ENCODE measurements around the gene GTF2H2.
"Not testable (repeated sequence)": the region's sequence is repeated elsewhere in the genome, so short reads cannot be mapped to it uniquely, and the experiment has no call there.

The GTF2H2 gene
- 2.9 to 13.2 (median 5.0) reads per million in 3 experiments for total RNA-seq

DNA sequence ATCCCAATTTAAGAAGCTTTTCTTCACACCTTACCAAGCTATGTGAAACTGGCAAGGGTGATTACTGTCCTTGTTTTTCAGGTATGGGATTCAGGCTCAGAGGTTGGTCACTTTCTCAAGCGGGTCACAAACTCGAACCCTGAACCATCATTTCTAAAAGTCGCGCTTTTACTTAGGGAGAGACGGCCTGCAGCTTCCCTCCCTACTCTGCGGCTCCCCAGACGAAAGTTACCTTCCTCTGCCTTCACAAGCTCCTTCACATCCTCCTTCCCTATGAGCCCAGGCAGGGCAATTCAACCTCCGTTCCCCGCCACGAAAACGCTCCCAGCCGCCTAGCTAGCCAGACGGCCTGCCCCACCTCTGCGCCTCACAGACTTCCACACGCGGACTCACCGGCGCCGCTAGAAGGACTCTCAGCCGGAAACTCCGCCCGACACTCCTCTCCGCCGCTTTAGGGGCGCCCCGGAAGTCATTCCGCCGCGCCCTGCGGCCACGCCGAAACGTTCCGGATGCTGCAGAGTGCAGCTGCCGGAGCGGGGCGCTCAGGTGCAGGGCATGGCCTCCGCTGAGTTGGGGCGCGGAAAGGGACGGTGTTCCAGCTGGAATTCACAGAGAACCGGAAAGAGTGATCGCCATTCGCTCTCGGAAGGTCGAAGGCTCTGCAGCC is at the start of gene GTF2H2:
GTF2H2 (minus strand) TSS at position 415 of the 667 bp plus-strand sequence. CDS start 4,913 bp downstream, outside the sequence.
- DNase-seq = not testable (repeated sequence)

DNA sequence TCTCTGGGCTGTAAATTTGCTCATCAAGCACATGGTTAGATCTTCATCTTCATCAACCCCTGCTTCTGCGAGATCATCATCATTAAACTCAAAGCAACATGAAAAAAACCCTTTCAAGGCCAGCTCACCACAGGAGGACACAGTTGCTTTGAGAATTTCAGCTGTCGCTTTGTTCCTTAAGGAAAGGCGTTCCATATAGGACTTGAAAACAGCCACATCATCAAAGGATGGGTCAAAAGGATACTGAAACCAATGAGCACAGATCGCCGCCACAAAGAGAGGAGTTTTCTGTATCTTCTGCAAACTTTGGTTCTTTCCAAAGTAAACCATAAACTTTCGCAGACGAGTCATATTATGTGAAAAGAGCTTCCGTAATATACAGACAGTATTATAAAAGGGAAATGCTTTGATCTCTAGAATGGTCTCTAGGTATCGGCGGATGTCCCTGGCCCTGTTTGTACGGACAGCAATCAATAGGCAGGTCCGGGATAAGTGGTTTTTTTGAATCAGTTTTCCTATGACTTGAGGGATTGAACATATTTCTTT is 42.3 kb upstream of the GTF2H2 start:
- not testable (repeated sequence) for DNase-seq

GRCh38 chr5:71099996-71100395 is 32.5 kb upstream of the GTF2H2 start:
- DNase-seq = not testable (repeated sequence)

- DNase-seq = not testable (repeated sequence)
These were observed 30.4 kb upstream of the GTF2H2 start for GRCh38 chr5:71097930-71098203.

- DNase-seq = not testable (repeated sequence)
These were observed 29.9 kb upstream of the GTF2H2 start for GRCh38 chr5:71097173-71097929.

DNA sequence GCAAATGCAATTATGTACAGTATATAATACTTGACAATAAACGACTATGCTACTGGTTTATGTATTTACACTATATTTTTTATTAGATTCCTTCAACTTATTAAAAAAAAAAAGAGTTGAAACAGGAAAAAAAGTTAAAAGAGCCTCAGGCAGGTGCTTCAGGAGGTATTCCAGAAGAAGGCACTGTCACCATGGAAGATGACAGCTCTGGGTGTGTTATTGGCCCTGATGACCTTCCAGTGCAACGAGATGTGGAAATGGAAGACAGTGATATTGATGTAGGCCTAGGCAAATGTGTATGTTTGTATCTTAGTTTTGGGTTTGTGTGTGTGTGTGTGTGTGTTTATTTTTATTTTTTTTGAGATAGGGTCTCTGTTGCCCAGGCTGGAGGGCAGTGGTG is 22.3 kb upstream of the GTF2H2 start:
- DNase-seq = not testable (repeated sequence)

DNA sequence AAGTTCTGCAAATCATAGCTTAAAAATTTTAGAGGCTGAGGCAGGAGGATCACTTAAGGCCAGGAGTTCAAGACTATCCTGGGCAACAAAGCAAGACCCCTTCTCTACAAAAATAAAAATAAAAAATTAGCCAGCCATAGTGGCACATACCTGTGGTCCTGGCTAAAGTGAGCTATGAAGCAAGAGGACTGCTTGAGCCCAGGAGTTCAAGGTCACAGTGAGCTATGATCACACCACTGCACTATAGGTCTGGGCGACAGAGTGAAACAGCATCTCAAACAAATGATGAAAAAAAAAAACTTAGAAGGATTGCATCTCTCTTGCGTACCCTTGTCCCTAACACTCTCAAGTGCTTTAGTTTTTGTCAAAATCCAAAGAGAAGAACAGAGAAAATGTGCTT is 21.3 kb upstream of the GTF2H2 start:
- DNase-seq = not testable (repeated sequence)

DNA sequence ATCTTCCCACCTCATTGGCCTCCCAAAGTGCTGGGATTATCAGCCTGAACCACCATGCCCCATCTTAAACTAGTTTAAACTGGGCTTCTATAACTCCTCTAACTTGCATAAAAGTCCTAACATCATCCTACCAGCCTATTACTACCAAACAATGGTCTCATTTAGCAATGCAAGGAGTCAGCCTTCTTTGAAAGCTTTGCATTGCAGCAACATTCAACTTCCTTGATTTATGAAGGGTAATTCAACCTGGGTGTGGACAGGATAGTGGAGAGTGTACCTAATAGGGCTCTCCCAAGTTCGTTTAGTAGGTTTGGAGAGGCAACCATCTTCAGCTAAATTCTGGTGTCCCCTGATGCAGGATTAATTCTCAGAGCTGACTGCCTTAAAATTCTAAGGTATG is 18.7 kb upstream of the GTF2H2 start:
- DNase-seq = not testable (repeated sequence)

- not testable (repeated sequence) for DNase-seq
These were observed 17.0 kb upstream of the GTF2H2 start for GRCh38 chr5:71084280-71085063.

GRCh38 chr5:71082898-71083297 is 15.4 kb upstream of the GTF2H2 start:
- not testable (repeated sequence) for DNase-seq

DNA sequence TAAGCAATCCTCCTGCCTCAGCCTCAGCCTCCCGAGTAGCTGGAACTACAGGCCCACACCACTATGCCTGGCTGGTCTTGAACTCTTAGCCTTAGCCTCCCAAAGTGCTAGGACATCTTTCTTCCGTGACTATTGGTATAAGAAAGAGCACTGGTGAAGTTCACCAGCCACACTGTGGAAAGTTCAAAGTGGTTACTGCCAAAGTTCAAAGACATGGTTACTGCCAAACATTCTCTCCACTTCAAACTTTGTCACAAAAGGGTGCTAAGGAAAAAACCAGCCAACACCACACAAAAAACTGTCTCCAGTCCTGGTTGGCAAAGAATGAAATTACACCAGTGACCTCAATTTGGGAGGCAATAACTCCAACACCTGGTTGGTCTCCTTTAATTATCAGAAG is 14.9 kb upstream of the GTF2H2 start:
- not testable (repeated sequence) for DNase-seq

DNA sequence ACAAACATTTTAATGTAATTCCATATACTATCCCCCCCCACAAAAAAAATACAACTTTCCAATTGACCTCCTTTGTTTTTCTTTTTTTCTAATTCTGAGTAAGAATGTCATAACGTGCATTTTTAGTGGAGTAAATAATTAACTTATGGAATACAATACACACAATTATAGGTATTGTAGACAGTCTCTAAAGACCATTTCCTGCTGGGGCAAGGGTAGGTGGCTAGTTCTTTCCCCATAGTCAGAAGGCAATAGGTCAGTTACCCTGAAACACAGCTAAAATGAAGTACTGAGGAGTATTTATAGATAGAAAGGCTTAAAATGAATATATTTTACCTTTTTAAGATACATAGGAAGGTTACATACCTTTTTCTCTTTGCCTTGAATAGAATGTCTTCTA is 6.2 kb downstream of the GTF2H2 start:
- not testable (repeated sequence) for DNase-seq

GRCh38 chr5:71059426-71059825 is 8.1 kb downstream of the GTF2H2 start:
- not testable (repeated sequence) for DNase-seq

GRCh38 chr5:71044808-71045207 is 22.7 kb downstream of the GTF2H2 start:
- not testable (repeated sequence) for DNase-seq

DNA sequence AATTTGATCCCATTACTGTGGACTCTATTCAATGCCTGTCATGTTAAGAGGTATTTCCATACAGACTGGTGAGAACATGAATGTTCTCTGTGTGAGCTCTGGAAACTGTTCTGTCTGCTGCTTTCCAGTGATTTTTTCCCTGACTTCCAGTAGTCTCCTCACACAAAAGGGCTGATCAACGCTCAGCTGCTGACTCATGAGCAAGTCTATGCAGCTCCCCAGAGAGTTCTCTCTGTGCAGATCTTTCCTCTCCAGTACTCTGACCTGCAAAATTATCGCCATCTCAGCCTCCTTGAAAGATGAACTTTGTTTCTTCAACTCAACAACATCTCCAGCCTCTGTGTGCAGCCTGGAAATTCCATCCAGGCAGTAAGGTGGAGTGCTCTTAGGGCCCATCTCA is 23.3 kb downstream of the GTF2H2 start:
- not testable (repeated sequence) for DNase-seq

DNA sequence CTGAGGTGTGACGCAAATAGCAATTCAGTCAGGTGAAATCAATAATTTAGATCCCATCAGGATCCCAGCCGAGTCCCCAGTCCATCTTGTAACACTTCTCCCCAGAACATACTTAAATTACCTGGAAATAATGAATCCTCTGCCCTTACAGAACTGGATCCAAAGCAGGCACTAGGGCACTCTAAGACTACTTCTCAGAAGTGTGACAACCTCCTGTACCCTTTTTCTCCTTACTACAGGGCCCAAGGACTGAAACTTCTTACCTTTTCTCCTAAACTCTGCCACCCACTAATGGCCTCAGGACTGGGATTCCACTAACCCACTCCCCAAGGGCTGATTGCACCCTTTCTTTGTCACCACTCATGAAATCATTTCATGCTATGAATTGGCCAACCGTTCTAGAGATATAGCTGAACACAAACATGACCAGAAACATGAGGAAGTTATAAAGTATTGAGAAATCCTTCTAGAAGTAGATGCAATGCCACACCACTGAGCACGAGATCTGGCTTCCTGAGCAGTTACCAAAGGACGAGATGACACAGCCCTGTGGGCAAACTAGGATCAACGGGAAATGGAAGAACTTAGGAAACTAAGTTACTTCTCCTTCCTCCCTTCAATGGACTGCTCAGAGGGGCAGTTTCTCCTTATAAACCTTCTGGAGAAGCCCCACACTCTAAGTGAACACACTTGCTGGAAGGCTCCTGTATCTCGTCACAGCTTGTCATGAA is 36.3 kb downstream of the GTF2H2 start:
- not testable (repeated sequence) for DNase-seq

GRCh38 chr5:71025289-71025953 is 42.1 kb downstream of the GTF2H2 start, which contains the start of gene NAIP:
Gene NAIP (minus strand): TSS chr5:71025339. CDS start chr5:71012915, 12,424 bp downstream.
- not testable (repeated sequence) for DNase-seq

GRCh38 chr5:71020643-71021042 is 46.8 kb downstream of the GTF2H2 start:
- DNase-seq = not testable (repeated sequence)

DNA sequence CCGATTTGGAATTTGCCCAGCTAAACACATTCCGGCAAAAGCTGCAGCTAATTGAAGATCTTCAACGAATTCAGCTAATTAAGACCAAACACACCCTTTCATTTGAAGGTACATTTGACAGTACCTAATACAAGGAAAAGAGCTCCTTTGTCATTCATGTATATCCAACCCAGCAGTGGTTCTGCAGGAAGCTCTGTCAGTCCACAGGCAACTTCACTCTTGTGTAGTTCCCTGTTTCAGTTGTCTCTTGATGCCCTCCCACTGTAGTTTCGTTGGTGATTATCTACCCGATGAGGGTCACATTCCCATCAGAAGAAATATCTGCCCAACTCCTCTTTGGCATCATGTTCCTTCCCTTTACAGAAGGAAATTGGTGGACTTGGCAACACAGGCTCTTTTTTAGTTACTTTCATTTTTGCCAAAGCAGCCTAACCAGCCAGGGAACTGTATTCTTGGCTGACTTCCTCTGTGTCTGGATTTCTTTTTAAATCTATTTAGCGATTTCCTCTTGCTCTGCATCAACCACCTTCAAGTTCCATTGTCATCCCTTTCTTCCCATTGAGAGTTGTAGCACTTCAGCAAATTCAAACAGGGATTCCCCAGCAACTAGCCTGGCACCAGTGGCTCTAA is 49.0 kb downstream of the GTF2H2 start:
- DNase-seq = not testable (repeated sequence)

DNA sequence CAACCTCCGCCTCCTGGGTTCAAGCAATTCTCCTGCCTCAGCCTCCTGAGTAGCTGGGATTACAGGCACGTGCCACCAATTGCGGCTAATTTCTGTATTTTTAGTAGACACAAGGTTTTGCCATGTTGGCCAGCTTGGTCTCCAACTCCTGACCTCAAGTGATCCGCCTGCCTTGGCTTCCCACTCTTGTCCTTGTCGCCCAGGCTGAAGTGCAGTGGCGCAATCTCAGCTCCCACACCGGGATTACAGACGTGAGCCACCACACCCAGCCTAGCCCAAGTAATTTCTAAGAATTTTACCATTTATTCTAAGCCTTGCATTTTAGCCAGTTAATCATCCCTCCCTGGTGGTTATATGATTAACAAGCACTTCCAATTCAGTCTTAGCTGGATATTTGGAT is 53.3 kb downstream of the GTF2H2 start:
- DNase-seq = no peak

DNA sequence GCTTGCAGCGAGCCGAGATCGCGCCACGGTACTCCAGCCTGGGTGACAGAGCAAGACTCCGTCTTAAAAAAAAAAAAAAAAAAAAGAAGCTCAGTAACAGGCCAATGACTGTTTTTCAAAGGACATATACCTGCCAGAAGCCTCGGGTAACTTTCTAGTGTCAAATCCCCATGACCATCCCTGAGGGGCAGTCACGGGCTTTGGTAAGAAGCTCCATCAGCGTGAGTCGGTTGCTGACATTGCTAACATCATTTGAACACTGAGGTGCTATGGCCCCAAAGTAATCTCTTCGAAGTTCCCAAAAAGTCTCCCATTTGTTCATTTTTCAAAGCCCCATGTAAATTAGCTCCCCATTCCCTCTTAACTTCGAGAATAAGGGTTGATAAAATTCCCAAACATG is 53.9 kb downstream of the GTF2H2 start:
- DNase-seq = no peak
